HCT116 (cell line): ENCODE data around the gene GRIP1. TPM values are rescaled to one million over a fixed set of nuclear protein-coding genes. Genes with fewer than 3 reads are reported as not detected.

Source experiments
- ATAC-seq: fragments of 200-7000 bp; cut with Tn5 transposase; 2 replicates; pipeline ENCODE4 v1.9.1; 2020; ENCODE audit warnings: mild to moderate bottlenecking, moderate library complexity
- BruUV-seq: library from RNA; stranded (reverse); fragments of 400-500 nt; replicated peaks from 2 replicates; lab custom pipeline; 2021; lab: Mats Ljungman, UMichigan
- CTCF ChIA-PET: fragments of 300-600 bp; sonication (Branson Sonifier 250); formaldehyde crosslinking; loops from one replicate; lab custom pipeline; 2021; ENCODE audit warnings: antibody characterized with exemption; lab: Charles Lee
- POLR2A ChIA-PET: fragments of 300-600, 350-600 bp; sonication (Branson Sonifier 250); formaldehyde crosslinking; loops from one replicate; lab custom pipeline; 2021; ENCODE audit warnings: antibody characterized with exemption; lab: Charles Lee
- RAD21 ChIA-PET, 2 experiments: fragments of 300-600 bp; sonication (Branson Sonifier 250); formaldehyde crosslinking; loops; one replicate each; lab custom pipeline; 2023; ENCODE audit warnings: low total read pairs in 2 of 2; ENCODE audit not compliant: uncharacterized antibody in 2 of 2, unreplicated experiment in 2 of 2, low non-redundant PET in 1 of 2; lab: Charles Lee
- DNase-seq: peaks from one replicate; pipeline ENCODE4 v3.0.0-alpha.2; 2010; ENCODE audit warnings: low read depth, low spot score
- H2AFZ ChIP-seq: fragments of 200-600 bp; shearing (Covaris generic), sonication (generic); 2 replicates; pipeline ENCODE4 v1.6.1; 2017; ENCODE audit warnings: low read depth, mixed run types, mixed read lengths, antibody characterized with exemption, low read length; ENCODE audit not compliant: poor library complexity, severe bottlenecking
- H3K27ac ChIP-seq: 2 replicates; pipeline ENCODE4 v1.5.1; 2012; ENCODE audit warnings: low read depth, low read length
- H3K27me3 ChIP-seq: fragments of 200-600 bp; sonication (generic); 2 replicates; pipeline ENCODE4 v1.6.1; 2016; ENCODE audit warnings: mixed run types, low read length, mixed read lengths; ENCODE audit not compliant: insufficient read depth
- H3K36me3 ChIP-seq, 2 experiments: fragments of 200-500 bp in 1 of 2; fragments of 200-600 bp in 1 of 2; sonication (Bioruptor generic) in 1 of 2; sonication (generic) in 1 of 2; 2 replicates each; pipeline versions ENCODE4 v1.5.1 to v1.6.1; 2014 to 2016; ENCODE audit warnings: low read length in 2 of 2, inconsistent platforms in 1 of 2, mixed read lengths in 1 of 2, mixed run types in 1 of 2; ENCODE audit not compliant: insufficient read depth in 2 of 2, control insufficient read depth in 1 of 2
- H3K4me1 ChIP-seq, 2 experiments: fragments of 200-600 bp in 1 of 2; sonication (generic) in 1 of 2; 2 replicates each; pipeline versions ENCODE4 v1.5.1 to v1.6.1; 2012 to 2017; ENCODE audit warnings: low read length in 2 of 2, inconsistent platforms in 1 of 2, mild to moderate bottlenecking in 1 of 2, mixed read lengths in 1 of 2, mixed run types in 1 of 2, moderate library complexity in 1 of 2; ENCODE audit not compliant: insufficient read depth in 2 of 2, control insufficient read depth in 1 of 2
- H3K4me2 ChIP-seq: fragments of 200-600 bp; sonication (generic); 2 replicates; pipeline ENCODE4 v1.6.1; 2017; ENCODE audit warnings: mixed run types, low read length, mixed read lengths
- H3K4me3 ChIP-seq, 2 experiments: fragments of 200-600 bp in 1 of 2; sonication (generic) in 1 of 2; replicated peaks in 1 of 2; 2 replicates each; pipeline ENCODE4 v1.5.1; 2011 to 2016; ENCODE audit warnings: low read length in 2 of 2, control low read depth in 1 of 2, low read depth in 1 of 2, mild to moderate bottlenecking in 1 of 2, mixed read lengths in 1 of 2, mixed run types in 1 of 2
- H3K79me2 ChIP-seq: fragments of 200-600 bp; sonication (generic); 2 replicates; pipeline ENCODE4 v1.6.1; 2017; ENCODE audit warnings: mild to moderate bottlenecking, mixed run types, low read length, moderate library complexity, mixed read lengths; ENCODE audit not compliant: insufficient read depth
- H3K9ac ChIP-seq: fragments of 200-600 bp; sonication (generic); 2 replicates; pipeline ENCODE4 v1.6.1; 2016; ENCODE audit warnings: low read length, mixed read lengths
- H3K9me2 ChIP-seq: fragments of 200-600 bp; sonication (generic), shearing (Covaris generic); 2 replicates; pipeline ENCODE4 v1.6.1; 2017; ENCODE audit warnings: mixed run types, mild to moderate bottlenecking, moderate library complexity; ENCODE audit not compliant: insufficient read depth
- H3K9me3 ChIP-seq, 2 experiments: fragments of 200-500 bp in 1 of 2; fragments of 200-600 bp in 1 of 2; sonication (Bioruptor generic) in 1 of 2; sonication (generic) in 1 of 2; 2 replicates each; pipeline ENCODE4 v1.6.1; 2014 to 2017; ENCODE audit warnings: low read length in 2 of 2, mixed read lengths in 2 of 2, inconsistent platforms in 1 of 2, low read depth in 1 of 2, mild to moderate bottlenecking in 1 of 2, mixed run types in 1 of 2, moderate library complexity in 1 of 2; ENCODE audit not compliant: control insufficient read depth in 1 of 2, insufficient read depth in 1 of 2
- H4K20me1 ChIP-seq: fragments of 200-600 bp; sonication (generic), shearing (Covaris generic); 2 replicates; pipeline ENCODE4 v1.6.1; 2017; ENCODE audit warnings: mixed run types, mild to moderate bottlenecking, moderate library complexity; ENCODE audit not compliant: insufficient read depth
- CEBPB ChIP-seq: IDR thresholded peaks from 2 replicates; pipeline ENCODE4 v1.6.1; 2012; ENCODE audit warnings: low read depth
- ELF1 ChIP-seq: IDR thresholded peaks from 2 replicates; pipeline ENCODE4 v1.6.1; 2012; ENCODE audit warnings: low read depth, borderline replicate concordance
- FOSL1 ChIP-seq: IDR thresholded peaks from 2 replicates; pipeline ENCODE4 v1.6.1; 2012; ENCODE audit warnings: low read depth
- MAX ChIP-seq: IDR thresholded peaks from 2 replicates; pipeline ENCODE4 v1.6.1; 2012
- SIN3A ChIP-seq: IDR thresholded peaks from 2 replicates; pipeline ENCODE4 v1.6.1; 2012; ENCODE audit warnings: low read depth
- SP1 ChIP-seq: IDR thresholded peaks from 2 replicates; pipeline ENCODE4 v1.6.1; 2012; ENCODE audit warnings: low read depth
- SRF ChIP-seq: IDR thresholded peaks from 2 replicates; pipeline ENCODE4 v1.6.1; 2012; ENCODE audit warnings: low read depth
- ZBTB33 ChIP-seq: IDR thresholded peaks from 2 replicates; pipeline ENCODE4 v1.6.1; 2011; ENCODE audit warnings: mild to moderate bottlenecking, low read length, moderate library complexity; ENCODE audit not compliant: insufficient replicate concordance; ENCODE audit errors: extremely low read depth
- ZFX ChIP-seq: fragments of 450-650 bp; IDR thresholded peaks from 2 replicates; pipeline ENCODE4 v1.6.1; 2017
- ZNF274 ChIP-seq: fragments of 200-500 bp; sonication (Bioruptor generic); IDR thresholded peaks from 2 replicates; pipeline ENCODE4 v1.6.1; 2014; ENCODE audit warnings: mild to moderate bottlenecking, low read depth, low read length, inconsistent platforms
- intact Hi-C: fragments of 100-400 bp; cut with micrococcal nuclease; formaldehyde crosslinking; loops from 2 replicates; pipeline ENCODE4 v1.10.0; 2022
- total RNA-seq: library from RNA; stranded (reverse); gene quantifications from one replicate; pipeline ENCODE4 v1.2.1, GENCODE V29; 2021; ENCODE audit not compliant: unreplicated experiment

The GRIP1 gene
- total RNA-seq, 1 experiment from 2014 or later, result not detected

GRCh38 chr12:66375560-66375959, 303.3 kb downstream of the GRIP1 start:
- Histone ChIP-seq H3K79me2 (no peaks in the 10 kb centered on the region), H3K9ac (no peak overlapping the region), H2AFZ (no peak overlapping the region), H3K9me3 (no peaks in the 10 kb centered on the region), H3K4me1 (no peaks in the 10 kb centered on the region), H3K4me3 (no peak overlapping the region), H3K9me2 (no peaks in the 10 kb centered on the region), H3K27me3 (peaks cover 10% of the 10 kb centered on the region), H3K4me2 (no peak overlapping the region), H3K36me3 (no peaks in the 10 kb centered on the region), H3K27ac (no peak overlapping the region), H4K20me1 (no peaks in the 10 kb centered on the region)
- no peak for TF ChIP-seq SP1
- no peak for TF ChIP-seq ELF1
- no peak for TF ChIP-seq CEBPB
- no peak for TF ChIP-seq ZNF274
- TF ChIP-seq ZFX, result no peak
- no peak for TF ChIP-seq SIN3A
- TF ChIP-seq ZBTB33, result no peak
- no peak for TF ChIP-seq FOSL1
- no peak for TF ChIP-seq MAX
- ATAC-seq (no peak), DNase-seq (no peak)
- RAD21 ChIA-PET, result no interaction called here
- POLR2A ChIA-PET, result no interaction called here
- BruUV-seq, result no TSS peak
- CTCF ChIA-PET, result interaction anchor here (0.6 to 1.8 kb wide), 3 partner anchors 12 to 230 kb away, joined by 3 to 6 read pairs (median 5); no protein-coding TSS in a partner anchor
- intact Hi-C loops, result no loop called here

- intact Hi-C loops, result no loop called here
- Histone ChIP-seq H3K9me2 (no peaks in the 10 kb centered on the region), H4K20me1 (no peaks in the 10 kb centered on the region), H3K36me3 (no peaks in the 10 kb centered on the region), H3K4me2 (no peak overlapping the region), H3K9me3 (no peaks in the 10 kb centered on the region), H3K27me3 (peaks cover 28% of the 10 kb centered on the region), H2AFZ (no peak overlapping the region), H3K9ac (no peak overlapping the region), H3K4me1 (no peaks in the 10 kb centered on the region), H3K27ac (no peak overlapping the region), H3K4me3 (no peak overlapping the region), H3K79me2 (no peaks in the 10 kb centered on the region)
- no peak for TF ChIP-seq SRF
- ATAC-seq, result no peak
- DNase-seq, result no peak
- POLR2A ChIA-PET, result no interaction called here
- CTCF ChIA-PET, result no interaction called here
- RAD21 ChIA-PET, result no interaction called here
- no TSS peak for BruUV-seq
Observed at GRCh38 chr12:66371982-66372381, 306.9 kb downstream of the GRIP1 start.
